ENCODE data around the gene KLF16.

- TF ChIP-seq CTCF (conservative IDR thresholded peaks at IDR 0.05), result no peak
- no peak for TF ChIP-seq EZH2 (IDR thresholded peaks at IDR 0.05; ENCODE audit: low read depth)
These were observed 33.4 kb downstream of the KLF16 start for GRCh38 chr19:1829958-1830357.

All from PC-9 (cell line).